ENCODE data around the gene ZNF426. TPM values are rescaled to one million over a fixed set of nuclear protein-coding genes. Genes with fewer than 3 reads are reported as not detected.

The ZNF426 gene
- polyA plus RNA-seq, 3 donors: 1.7 to 6.4 (median 4.1) TPM

DNA sequence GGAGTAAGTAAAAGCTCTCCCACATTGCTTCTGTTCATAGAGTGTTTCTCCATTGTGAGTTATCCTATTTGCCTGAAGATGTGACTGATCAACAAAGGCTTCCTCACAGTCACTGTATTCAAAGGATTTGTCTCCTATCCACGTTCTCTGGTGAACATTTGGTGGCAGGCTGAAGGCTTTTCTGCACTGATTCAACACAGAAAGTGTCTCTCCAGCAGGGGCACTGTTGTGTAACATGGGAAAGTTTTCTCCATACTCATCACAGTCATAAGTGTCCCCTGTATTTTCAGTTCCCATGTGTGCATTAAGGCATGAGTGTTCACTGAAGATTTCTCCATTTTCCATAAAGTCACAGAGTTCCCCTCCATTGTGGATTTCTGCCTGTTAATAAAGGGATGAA, 28.3 kb upstream of the ZNF426 start:
- H3K4me3 Mint-ChIP-seq: no peak overlapping the region

GRCh38 chr19:9565900-9566705, 27.7 kb upstream of the ZNF426 start:
- Mint-ChIP-seq H3K9me3 (peaks cover 44 to 98% (median 93%) of the 10 kb centered on the region in 7 donors), H3K27me3 (ENCODE audit: low read depth in 3 of 3) (peaks cover 0 to 1% (median 0%) of the 10 kb centered on the region in 3 donors), H3K4me1 (no peaks in the 10 kb centered on the region), H3K4me3 (no peak overlapping the region), H3K27ac (no peak overlapping the region), H3K36me3 (peaks cover 56 to 82% of the 10 kb centered on the region in 2 donors)
- no peaks in the 10 kb centered on the region for H3K27me3 ChIP-seq (ENCODE audit: control insufficient read depth in 2 of 2, insufficient read depth in 2 of 2, low read length in 2 of 2)
- DNase-seq: no peak
- no peak overlapping the region for H3K9ac ChIP-seq (ENCODE audit: insufficient read depth, low read length, poor library complexity, severe bottlenecking)
- H3K27ac ChIP-seq (ENCODE audit: low read depth in 1 of 2, low read length in 2 of 2): no peak overlapping the region
- no CpG with 5 or more reads among the region's 9 CpGs for WGBS (ENCODE audit: insufficient coverage)
- H3K79me2 ChIP-seq (ENCODE audit: insufficient read depth, low read length): peaks cover 26% of the 10 kb centered on the region
- no peak overlapping the region for H2AFZ ChIP-seq (ENCODE audit: insufficient read depth, low read depth, low read length, poor library complexity, severe bottlenecking)
- peak overlapping the region in 1 of 3 experiments; percentile 45 for H3K4me3 ChIP-seq (replicated peaks in 1 of 3; ENCODE audit: low read depth in 2 of 3, low read length in 3 of 3)
- H3K36me3 ChIP-seq (replicated peaks in 1 of 2; ENCODE audit: control insufficient read depth in 1 of 2, insufficient read depth in 2 of 2, low read length in 2 of 2): peaks cover 38 to 100% of the 10 kb centered on the region in 2 donors
- intact Hi-C loops (cut with micrococcal nuclease): no loop called here
- no peak for TF ChIP-seq CTCF (IDR thresholded peaks at IDR 0.05)
- no peaks in the 10 kb centered on the region for H4K20me1 ChIP-seq (ENCODE audit: insufficient read depth, low read length)
- H3K9me3 ChIP-seq (replicated peaks in 1 of 2; ENCODE audit: control insufficient read depth in 1 of 2, insufficient read depth in 1 of 2, low read length in 2 of 2): peaks cover 79 to 100% of the 10 kb centered on the region in 2 donors
- H3K4me2 ChIP-seq (replicated peaks; ENCODE audit: extremely low read depth, low read length, poor library complexity, severe bottlenecking): no peak overlapping the region
- no peaks in the 10 kb centered on the region for H3K4me1 ChIP-seq (ENCODE audit: control insufficient read depth in 1 of 2, insufficient read depth in 2 of 2, low read length in 2 of 2)

More for the DNA sequence above, 28.3 kb upstream of the ZNF426 start:
- TF ChIP-seq CTCF (IDR thresholded peaks at IDR 0.05): no peak
- no peaks in the 10 kb centered on the region for H4K20me1 ChIP-seq (ENCODE audit: insufficient read depth, low read length)
- peaks cover 32% of the 10 kb centered on the region for H3K79me2 ChIP-seq (ENCODE audit: insufficient read depth, low read length)
- H3K4me3 ChIP-seq (replicated peaks in 1 of 3; ENCODE audit: low read depth in 2 of 3, low read length in 3 of 3): peak overlapping the region in 1 of 3 experiments; percentile 45
- Mint-ChIP-seq H3K36me3 (peaks cover 58 to 85% of the 10 kb centered on the region in 2 donors), H3K27ac (no peak overlapping the region), H3K27me3 (ENCODE audit: low read depth in 3 of 3) (peaks cover 0 to 1% (median 0%) of the 10 kb centered on the region in 3 donors), H3K4me1 (no peaks in the 10 kb centered on the region), H3K9me3 (peaks cover 44 to 98% (median 93%) of the 10 kb centered on the region in 7 donors)
- intact Hi-C loops (cut with micrococcal nuclease): no loop called here
- H3K4me1 ChIP-seq (ENCODE audit: control insufficient read depth in 1 of 2, insufficient read depth in 2 of 2, low read length in 2 of 2): no peaks in the 10 kb centered on the region
- no peak overlapping the region for H3K4me2 ChIP-seq (replicated peaks; ENCODE audit: extremely low read depth, low read length, poor library complexity, severe bottlenecking)
- H3K27me3 ChIP-seq (ENCODE audit: control insufficient read depth in 2 of 2, insufficient read depth in 2 of 2, low read length in 2 of 2): no peaks in the 10 kb centered on the region
- H2AFZ ChIP-seq (ENCODE audit: insufficient read depth, low read depth, low read length, poor library complexity, severe bottlenecking): no peak overlapping the region
- peaks cover 76 to 100% of the 10 kb centered on the region in 2 donors for H3K9me3 ChIP-seq (replicated peaks in 1 of 2; ENCODE audit: control insufficient read depth in 1 of 2, insufficient read depth in 1 of 2, low read length in 2 of 2)
- DNase-seq: peak in 1 of 3 donors; percentile 8
- WGBS (ENCODE audit: insufficient coverage): no CpG with 5 or more reads among the region's 1 CpG
- H3K27ac ChIP-seq (ENCODE audit: low read depth in 1 of 2, low read length in 2 of 2): no peak overlapping the region
- peaks cover 38 to 100% of the 10 kb centered on the region in 2 donors for H3K36me3 ChIP-seq (replicated peaks in 1 of 2; ENCODE audit: control insufficient read depth in 1 of 2, insufficient read depth in 2 of 2, low read length in 2 of 2)
- no peak overlapping the region for H3K9ac ChIP-seq (ENCODE audit: insufficient read depth, low read length, poor library complexity, severe bottlenecking)
